GM19193 (cell line): Measurements from ENCODE around the gene BEGAIN.

ENCODE experiments used
- POLR2A ChIP-seq: IDR thresholded peaks from 4 replicates; pipeline ENCODE4 v1.6.1; 2011; ENCODE audit not compliant: insufficient read depth, insufficient read length; ENCODE audit errors: extremely low read depth

Gene BEGAIN, protein sequence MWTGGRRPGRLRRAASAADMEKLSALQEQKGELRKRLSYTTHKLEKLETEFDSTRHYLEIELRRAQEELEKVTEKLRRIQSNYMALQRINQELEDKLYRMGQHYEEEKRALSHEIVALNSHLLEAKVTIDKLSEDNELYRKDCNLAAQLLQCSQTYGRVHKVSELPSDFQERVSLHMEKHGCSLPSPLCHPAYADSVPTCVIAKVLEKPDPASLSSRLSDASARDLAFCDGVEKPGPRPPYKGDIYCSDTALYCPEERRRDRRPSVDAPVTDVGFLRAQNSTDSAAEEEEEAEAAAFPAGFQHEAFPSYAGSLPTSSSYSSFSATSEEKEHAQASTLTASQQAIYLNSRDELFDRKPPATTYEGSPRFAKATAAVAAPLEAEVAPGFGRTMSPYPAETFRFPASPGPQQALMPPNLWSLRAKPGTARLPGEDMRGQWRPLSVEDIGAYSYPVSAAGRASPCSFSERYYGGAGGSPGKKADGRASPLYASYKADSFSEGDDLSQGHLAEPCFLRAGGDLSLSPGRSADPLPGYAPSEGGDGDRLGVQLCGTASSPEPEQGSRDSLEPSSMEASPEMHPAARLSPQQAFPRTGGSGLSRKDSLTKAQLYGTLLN

DNA sequence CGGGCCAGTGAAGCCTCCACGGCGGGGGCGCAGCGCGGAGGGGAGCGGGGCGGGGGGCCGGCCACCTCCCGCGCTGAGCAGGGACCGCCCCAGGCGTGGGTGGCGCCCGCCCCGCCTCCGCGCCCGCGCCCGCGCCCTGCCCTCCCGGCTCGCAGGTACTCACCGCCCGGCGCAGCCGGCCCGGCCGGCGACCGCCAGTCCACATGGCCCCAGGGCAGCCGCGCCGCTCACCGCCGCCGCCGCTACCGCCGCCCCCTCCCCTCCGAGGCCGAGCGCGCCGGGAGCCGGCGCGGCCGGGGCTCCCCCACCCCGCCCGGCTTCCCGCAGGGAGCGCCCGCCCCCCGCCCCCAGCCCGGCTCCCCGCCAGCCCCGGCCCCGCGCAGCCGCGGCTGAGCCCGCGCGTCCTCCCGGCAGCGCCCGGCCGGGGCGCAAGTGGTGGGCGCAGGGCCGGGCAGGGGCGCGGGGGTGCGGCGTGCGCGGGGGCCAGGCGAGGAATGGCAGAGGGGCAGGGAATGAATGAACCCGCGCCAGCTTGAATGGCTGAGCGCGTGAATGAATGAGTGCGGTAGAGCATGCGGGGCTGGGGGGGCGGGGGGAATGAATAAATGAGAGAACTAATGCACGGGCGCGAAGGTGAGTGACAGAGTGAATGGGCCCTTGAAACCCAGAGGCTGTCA lies at the start of gene BEGAIN:
BEGAIN (minus strand) TSS at position 332 of the 677 bp plus-strand sequence; CDS start at position 205, 127 bp downstream.
- no peak for TF ChIP-seq POLR2A

DNA sequence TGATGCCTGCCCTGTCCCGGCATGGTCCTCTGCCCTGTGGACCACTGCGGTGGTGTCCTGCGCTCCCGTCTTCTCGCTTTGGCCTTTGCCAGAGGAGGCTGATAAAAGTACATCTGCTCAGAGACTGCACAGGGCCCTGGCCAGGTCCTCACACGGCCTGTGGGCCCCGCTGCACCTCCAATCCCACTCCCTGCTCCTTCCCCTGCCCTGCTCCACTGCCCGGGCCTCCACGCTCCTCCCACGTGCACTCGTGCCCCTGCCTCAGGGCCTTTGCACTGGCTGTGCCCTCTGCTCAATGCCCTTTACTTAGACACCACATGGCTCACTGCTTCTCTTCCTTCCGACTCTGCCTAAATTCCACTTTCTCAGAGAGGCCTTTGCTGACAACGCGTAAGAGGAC lies 49.3 kb upstream of the BEGAIN start:
- TF ChIP-seq POLR2A, result no peak

DNA sequence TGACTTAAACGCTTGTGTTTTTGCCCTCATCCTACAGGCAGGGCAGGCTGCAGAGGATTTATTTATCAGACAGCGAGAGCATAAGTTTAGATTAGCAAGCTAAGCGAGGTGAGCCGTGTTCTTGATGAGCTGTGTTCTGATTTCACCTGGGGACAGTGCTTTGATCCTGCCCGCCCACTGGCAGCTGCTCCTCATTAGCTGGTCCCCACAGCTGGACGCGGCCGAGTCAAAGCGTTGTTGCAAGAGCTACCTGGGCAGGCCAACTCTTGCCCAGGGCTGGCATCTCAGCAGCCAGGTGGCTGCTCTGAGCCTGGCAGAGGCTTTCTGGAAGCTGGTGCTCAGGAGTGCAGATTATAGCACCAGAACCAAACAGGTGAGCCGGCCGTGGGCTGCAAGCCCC lies 46.8 kb upstream of the BEGAIN start:
- no peak for TF ChIP-seq POLR2A

DNA sequence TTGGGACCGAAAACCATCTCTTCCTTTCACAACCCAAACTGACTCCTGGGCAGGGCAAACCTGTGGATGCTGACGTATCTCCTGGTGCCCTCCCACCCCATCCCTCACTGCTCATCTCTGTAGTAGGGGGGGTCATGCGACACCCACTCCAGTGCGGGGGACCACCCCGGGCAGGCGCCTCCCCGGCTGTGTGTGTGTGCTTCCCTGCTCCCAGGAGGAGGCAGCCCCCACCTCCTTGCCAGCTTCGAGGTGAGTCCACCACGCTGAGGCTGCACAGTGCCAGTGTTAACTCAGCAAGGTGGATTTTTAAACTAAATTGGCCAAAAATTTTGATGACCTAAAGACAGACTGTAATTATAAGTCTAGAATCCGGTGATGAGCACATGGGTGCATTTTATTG lies 46.2 kb upstream of the BEGAIN start:
- no peak for TF ChIP-seq POLR2A

DNA sequence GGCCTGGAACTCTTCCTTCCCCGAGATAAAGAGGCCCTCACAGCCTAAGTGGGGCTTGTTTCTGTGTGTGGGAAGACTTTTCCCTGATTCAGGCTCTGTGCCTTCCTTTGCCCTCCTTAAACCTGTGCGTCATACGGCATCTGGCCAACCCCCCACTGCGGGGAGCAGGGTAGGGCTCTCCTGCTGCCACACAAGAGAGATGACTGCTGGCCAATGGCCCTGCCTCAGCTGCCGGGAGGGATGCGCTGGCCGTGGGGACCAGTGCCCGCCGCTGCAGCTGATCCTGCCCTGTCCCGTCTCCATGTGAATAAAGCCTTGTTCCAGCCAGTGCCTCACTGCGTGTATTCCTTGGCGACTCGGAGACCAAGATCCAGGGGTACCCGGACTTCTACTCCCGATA lies 42.5 kb upstream of the BEGAIN start:
- TF ChIP-seq POLR2A, result no peak

DNA sequence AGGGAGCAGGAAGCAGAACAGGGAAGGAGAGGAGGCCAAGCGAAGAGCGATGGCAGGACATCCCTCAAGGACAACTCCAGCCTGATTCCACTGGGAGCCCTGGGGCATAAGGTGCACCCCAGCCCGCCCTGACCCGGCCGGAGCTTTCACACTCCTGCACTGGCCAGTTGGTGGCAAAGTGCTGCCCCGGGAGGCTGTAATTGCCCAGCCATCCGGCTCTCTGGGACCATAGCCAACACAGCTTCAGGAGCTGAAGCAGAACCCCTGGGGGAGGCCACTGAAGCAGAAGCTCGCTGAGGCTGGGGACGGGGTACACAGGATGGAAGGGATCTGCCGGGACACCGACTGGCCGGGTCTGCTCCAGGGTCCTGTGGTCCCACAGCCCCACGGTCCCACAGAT lies 41.9 kb upstream of the BEGAIN start:
- TF ChIP-seq POLR2A, result no peak

DNA sequence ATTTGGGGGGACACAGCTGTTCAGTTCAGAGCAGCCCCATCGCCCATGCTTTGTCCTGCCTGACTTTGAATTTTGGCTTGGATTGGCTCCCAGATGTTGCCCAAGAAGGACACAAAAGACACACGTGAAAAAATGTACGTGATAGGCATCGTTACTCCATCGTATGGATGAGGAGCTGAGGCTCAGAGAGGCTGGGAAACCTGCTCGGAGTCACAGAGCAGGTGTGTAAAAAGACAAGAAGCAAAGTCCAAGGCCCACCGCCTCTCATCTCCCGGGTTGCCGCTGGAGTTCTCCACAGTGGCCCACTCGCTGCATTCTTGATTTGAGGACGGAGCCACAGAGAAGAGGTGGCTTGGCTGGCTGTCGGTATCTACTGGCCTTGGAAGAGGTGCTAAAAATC lies 41.0 kb upstream of the BEGAIN start:
- TF ChIP-seq POLR2A, result no peak

DNA sequence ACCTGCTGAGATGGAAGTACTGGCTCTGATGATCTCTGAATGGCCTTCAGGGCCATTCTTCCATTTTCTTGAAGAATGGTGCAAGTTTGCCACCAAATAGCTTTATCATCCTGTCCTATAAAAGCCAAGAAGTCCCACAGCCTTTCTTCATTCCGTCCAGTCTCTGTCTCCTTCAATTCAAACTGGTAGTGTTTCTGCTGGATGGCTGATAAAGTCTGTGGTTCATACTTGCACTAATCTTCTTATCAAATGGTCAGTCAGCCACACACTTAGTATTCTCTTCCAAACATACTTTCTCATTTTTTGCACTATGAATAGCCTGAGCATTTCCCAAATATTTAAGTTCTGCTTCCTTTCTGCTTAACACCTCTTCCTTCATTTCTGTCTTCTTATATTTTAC lies 39.4 kb upstream of the BEGAIN start:
- TF ChIP-seq POLR2A, result no peak

DNA sequence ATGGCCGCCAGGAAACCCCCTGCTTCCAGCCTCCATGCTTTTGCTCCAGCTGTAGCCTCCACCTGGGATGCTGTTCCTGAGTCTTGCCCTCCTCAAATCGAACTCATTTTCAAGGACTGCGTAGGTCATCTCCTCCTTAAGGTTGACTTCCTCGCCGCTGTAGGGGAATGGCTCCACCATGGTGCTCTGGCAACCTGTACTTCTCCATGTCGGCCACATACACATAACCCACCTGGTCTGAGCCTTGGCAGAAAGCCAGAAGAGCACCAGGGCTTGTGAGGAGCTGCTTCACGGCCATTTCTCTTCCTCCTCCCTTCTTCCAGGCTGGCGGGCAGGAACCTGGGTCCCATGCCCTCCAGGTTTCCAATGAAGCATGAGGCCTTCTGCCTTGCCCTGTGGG lies 36.7 kb upstream of the BEGAIN start:
- no peak for TF ChIP-seq POLR2A

DNA sequence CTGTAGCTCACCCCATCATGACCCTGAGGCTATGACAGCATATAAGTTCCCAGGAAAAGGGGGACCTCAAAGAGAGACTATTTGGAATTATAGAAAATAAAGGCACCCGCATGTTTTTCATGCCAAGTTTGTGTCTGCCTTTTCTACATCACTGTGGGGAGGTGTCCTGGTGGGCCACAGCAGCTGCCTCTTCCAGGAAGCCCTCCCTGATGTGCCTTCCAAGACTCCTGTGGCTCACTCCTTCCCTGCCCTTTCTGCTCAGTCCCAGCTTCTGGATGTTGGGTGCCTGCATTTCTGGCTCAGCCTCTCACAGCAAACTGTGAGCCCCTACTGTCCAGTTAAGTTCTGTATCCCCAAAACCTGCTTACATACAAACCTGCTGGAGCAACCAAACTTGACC lies 36.3 kb upstream of the BEGAIN start:
- TF ChIP-seq POLR2A, result no peak

DNA sequence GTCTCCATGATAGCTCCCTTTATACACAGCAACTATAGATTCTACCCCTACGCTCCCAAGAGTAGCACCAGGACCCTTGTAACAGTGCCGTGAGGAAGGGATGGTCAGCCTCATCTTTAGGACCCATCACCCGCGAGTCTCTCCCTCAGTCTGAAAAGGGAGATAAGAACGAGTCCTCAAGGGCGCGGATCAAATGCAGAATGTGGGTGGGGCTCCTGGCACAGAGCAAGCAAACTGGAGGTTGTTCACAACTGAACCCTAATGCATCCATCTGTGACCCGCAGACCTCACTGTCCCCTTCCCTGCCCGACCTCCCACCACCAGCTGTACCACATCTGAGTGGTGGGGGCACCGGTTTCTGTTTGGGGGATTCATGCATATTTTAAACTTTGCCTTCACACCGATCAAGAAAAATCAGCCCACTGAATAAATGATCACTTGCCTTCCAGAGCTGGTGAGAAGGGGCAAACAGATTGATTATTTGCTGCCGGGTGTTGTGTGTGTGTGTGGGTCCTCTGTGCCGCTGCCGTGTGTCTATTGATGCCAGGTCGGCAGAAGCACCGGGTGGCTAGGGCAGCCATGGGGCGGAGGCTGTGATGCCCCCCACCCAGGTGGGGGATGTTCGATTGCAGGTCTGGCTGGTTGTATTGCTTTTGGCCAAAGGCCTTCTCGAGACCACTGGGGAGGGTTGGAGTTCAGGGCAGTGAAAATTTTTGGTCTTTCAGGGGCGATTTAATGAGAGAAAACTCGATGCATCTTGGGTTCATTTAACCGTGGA lies 35.7 kb upstream of the BEGAIN start:
- TF ChIP-seq POLR2A, result no peak

DNA sequence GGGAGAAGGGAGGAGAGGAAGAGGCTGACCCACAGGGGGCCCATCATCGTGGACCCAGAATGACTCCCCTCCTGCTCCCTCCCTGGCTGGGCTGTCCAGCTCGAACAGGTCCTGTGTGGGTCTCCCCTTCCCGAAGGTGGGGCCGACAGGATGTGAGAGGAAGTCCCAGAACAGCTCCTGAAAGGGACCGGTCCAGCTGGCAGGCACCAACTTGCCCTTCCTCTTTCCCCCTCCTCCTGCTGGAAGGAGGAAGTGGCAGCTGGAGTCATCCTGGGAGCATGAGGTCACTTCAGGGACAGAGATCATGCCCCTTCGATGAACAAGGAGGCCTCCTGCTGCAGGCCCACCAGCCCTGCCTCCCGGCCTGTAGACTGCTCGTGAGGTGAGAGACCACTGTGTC lies 35.0 kb upstream of the BEGAIN start:
- TF ChIP-seq POLR2A, result no peak

DNA sequence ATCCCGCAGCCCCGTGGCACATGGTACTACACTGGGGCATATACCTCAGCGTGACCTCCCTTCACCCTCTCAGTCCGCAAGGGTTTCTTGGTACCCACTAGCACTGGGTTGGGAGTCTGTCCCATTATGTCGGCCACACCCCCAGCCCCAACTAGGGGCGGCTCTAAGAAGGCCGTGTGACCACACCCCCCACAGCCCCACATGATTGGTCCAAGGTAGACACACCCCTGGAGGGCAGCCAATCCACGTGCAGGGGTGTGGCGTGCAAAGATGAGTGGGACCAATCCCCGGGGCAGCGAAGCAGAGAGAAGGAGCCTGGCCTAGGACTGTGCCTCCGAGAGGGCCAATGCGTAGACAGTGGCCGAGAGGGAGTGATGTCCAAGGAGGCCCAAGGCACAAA lies 34.6 kb upstream of the BEGAIN start:
- TF ChIP-seq POLR2A, result no peak

DNA sequence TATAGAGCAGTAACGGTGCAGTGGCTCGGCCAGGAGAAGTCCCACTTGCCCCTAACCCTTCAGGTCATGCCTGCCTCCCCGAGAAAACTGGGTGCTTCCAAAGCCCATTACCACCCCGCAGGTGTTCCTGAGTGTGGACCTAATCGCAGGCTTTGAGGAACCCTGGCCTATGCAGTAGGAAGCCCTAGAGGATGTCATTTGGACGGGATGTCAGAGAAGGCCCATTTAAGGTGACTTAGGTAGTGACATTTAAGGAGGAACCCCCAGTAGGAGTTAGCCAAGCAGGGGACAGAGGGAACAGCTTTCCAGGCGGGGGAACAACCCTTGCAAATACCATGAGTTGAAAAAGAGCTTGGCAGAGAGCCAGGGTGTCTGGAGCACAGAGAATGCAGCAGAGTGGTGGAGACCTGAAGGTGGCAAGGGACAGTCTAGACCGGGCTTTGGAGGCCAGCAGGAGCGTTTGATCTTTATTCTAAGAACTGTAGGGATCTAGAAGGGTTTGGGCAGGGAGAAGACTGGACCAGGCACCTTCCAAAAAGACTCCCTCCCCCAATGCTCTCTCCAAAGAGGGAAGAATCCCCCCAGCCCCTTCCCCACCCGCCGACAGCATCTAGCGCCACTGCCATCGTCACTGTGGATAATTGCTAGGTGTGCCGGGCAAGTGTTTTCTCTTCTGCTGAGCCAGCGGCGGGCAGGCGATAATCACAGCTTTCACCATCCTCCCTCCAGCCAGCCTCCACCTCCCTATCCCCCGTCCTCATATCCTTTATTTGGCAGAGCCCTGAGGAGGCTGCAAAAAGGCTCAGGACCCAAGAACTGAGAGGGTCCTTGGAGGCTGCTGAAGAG lies 33.3 kb upstream of the BEGAIN start:
- no peak for TF ChIP-seq POLR2A
